ENCODE results near the gene PHYKPL.
A peak's percentile ranks its signal among the peaks of the same experiment; 100 is the strongest.

PHYKPL gene

GRCh38 chr5:178232124-178232919 lies at the start of gene PHYKPL:
Gene PHYKPL, minus strand, starts transcription at chr5:178232802. Its CDS starts 252 bp downstream, at chr5:178232550.
- DNase-seq (ENCODE audit: low read depth), result peak; percentile 63
- TF ChIP-seq CTCF (conservative IDR thresholded peaks at IDR 0.05; ENCODE audit: control insufficient read depth, insufficient read depth, low read depth, low read length), result no peak
- peak within 1 kb of the TSS; percentile 85 for H3K4me3 ChIP-seq (ENCODE audit: control insufficient read depth, low read depth, low read length)

GRCh38 chr5:178282391-178282790 lies 49.8 kb upstream of the PHYKPL start:
- DNase-seq (ENCODE audit: low read depth), result no peak
- no peak for TF ChIP-seq CTCF (conservative IDR thresholded peaks at IDR 0.05; ENCODE audit: control insufficient read depth, insufficient read depth, low read depth, low read length)
- no peak overlapping the region for H3K4me3 ChIP-seq (ENCODE audit: control insufficient read depth, low read depth, low read length)

GRCh38 chr5:178281331-178281730 lies 48.7 kb upstream of the PHYKPL start:
- no peak for TF ChIP-seq CTCF (conservative IDR thresholded peaks at IDR 0.05; ENCODE audit: control insufficient read depth, insufficient read depth, low read depth, low read length)
- H3K4me3 ChIP-seq (ENCODE audit: control insufficient read depth, low read depth, low read length), result no peak overlapping the region
- no peak for DNase-seq (ENCODE audit: low read depth)

GRCh38 chr5:178280631-178281030 lies 48.0 kb upstream of the PHYKPL start:
- no peak for TF ChIP-seq CTCF (conservative IDR thresholded peaks at IDR 0.05; ENCODE audit: control insufficient read depth, insufficient read depth, low read depth, low read length)
- no peak overlapping the region for H3K4me3 ChIP-seq (ENCODE audit: control insufficient read depth, low read depth, low read length)
- no peak for DNase-seq (ENCODE audit: low read depth)

- peak; percentile 70 for DNase-seq (ENCODE audit: low read depth)
- no peak overlapping the region for H3K4me3 ChIP-seq (ENCODE audit: control insufficient read depth, low read depth, low read length)
- TF ChIP-seq CTCF (conservative IDR thresholded peaks at IDR 0.05; ENCODE audit: control insufficient read depth, insufficient read depth, low read depth, low read length), result peak; percentile 84
Observed at GRCh38 chr5:178279723-178280438, 47.3 kb upstream of the PHYKPL start.

- DNase-seq (ENCODE audit: low read depth), result no peak
- H3K4me3 ChIP-seq (ENCODE audit: control insufficient read depth, low read depth, low read length), result no peak overlapping the region
- no peak for TF ChIP-seq CTCF (conservative IDR thresholded peaks at IDR 0.05; ENCODE audit: control insufficient read depth, insufficient read depth, low read depth, low read length)
Observed at GRCh38 chr5:178279026-178279722, 46.6 kb upstream of the PHYKPL start.

All from fibroblast of mammary gland (primary cell).